ENCODE data around the gene GJC1. TPM values are rescaled to one million over a fixed set of nuclear protein-coding genes. Genes with fewer than 3 reads are reported as not detected.

Gene GJC1
- total RNA-seq, 4 donors from 2014 or later, result 1.2 to 5.9 (median 1.6) TPM

DNA sequence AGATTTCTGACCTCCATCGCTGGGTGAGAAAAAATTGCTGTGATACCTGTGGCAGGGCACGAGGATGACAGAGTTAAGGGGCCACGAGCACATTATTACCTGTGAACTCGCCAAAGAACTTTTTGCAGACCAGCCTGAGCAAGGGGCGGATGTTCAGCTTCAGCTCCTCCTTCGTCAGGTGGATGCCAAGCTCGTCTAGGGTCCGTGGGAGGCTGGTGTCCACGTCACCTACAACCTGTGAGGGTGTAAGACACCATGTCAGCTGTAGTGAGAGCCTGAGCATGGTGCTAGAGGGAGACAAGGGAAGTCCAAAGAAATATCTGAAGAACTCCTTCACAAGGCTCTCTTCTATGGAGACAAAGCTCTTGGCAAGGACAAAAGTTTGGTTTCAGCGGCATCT lies 34.7 kb upstream of the GJC1 start:
- H3K9me3 ChIP-seq, result no peaks in the 10 kb centered on the region
- no peak for DNase-seq
- 57 to 64% methylated on average over 10 of the region's 10 CpGs for WGBS, 2 donors
- H3K27me3 ChIP-seq, result no peaks in the 10 kb centered on the region
- H3K27ac ChIP-seq, result no peak overlapping the region
- no peaks in the 10 kb centered on the region for H3K4me1 ChIP-seq
- H3K36me3 ChIP-seq, result peaks cover 11 to 97% (median 41%) of the 10 kb centered on the region in 3 donors
- TF ChIP-seq POLR2A (IDR thresholded peaks at IDR 0.05), result no peak
- TF ChIP-seq, protein P1, sequence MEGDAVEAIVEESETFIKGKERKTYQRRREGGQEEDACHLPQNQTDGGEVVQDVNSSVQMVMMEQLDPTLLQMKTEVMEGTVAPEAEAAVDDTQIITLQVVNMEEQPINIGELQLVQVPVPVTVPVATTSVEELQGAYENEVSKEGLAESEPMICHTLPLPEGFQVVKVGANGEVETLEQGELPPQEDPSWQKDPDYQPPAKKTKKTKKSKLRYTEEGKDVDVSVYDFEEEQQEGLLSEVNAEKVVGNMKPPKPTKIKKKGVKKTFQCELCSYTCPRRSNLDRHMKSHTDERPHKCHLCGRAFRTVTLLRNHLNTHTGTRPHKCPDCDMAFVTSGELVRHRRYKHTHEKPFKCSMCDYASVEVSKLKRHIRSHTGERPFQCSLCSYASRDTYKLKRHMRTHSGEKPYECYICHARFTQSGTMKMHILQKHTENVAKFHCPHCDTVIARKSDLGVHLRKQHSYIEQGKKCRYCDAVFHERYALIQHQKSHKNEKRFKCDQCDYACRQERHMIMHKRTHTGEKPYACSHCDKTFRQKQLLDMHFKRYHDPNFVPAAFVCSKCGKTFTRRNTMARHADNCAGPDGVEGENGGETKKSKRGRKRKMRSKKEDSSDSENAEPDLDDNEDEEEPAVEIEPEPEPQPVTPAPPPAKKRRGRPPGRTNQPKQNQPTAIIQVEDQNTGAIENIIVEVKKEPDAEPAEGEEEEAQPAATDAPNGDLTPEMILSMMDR (IDR thresholded peaks at IDR 0.05), result no peak
- no peak overlapping the region for H3K4me3 ChIP-seq
- intact Hi-C loops (cut with DNase I), result loop anchor here (5.0 kb wide), 1 partner anchor 88 kb away; no protein-coding TSS in a partner anchor

DNA sequence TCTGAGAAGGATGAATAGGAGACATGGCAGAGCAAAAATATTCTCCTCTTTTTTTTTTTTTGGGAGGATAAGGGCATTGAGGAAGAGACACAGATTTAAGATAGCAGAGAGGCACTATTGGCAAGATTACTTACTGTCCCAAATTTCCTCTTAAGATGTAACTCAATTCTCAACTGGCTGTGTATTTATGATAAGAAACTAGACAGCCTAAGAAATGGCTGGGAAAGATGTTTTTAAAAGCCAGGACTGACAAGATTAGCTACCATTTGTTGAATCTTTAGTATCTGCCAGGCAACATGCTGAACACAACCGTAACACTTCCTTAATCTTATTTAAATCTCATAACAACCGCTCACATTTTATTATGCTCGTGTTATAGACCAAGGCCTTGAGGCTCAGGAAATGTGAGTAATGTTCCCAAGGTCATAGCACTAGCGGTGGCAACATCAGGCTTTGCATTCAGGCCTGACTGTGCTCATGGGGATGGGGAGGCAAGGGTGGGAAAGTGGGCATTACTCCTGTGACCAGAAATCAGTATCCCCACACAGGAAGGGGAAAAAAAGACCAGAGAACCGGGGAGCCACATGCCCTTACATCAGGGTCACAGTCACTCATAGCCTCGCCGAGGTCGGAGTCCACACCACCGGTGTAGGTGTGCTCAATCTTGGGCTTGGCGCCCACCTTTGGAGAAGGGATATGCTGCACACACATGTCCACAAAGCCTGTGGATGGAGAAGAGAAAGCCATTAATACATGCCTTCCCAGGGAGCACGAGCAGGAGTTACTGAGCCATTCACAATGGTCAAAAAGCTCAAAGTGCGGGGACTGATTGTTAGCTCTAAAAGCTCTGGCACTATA lies 33.2 kb upstream of the GJC1 start:
- DNase-seq, result no peak

DNA sequence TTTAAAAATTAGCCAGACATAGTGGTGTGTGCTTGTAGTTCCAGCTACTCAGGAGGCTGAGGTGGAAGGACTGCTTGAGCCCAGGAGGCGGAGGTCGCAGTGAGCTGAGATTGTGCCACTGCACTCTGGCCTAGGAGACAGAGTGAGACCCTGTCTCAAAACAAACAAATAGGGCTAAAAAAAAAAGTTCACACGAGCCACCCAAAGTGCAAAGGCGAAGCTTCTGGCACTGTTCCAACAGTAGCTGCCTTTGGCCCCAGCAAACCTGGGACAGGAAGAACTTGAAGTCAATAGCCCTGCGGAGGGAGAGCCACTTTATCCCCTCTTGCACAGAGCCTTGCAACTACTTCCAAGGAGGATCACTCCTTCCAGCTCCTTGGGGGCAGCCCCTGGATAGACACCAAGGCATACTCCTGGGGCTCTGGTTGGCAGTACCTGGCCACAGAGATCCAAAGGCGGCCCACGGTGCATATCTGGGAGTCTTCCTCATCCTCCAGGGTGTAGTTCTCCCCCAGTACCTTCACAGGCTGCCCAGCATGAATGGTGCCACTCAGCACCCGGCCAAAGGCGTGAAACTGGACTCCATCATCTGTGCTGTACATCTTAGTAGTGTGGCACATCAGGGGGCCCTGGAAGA lies 32.3 kb upstream of the GJC1 start:
- Histone ChIP-seq H3K4me1 (no peaks in the 10 kb centered on the region), H3K9me3 (no peaks in the 10 kb centered on the region), H3K27me3 (no peaks in the 10 kb centered on the region), H3K27ac (no peak overlapping the region), H3K4me3 (no peak overlapping the region), H3K36me3 (peaks cover 23 to 97% (median 46%) of the 10 kb centered on the region in 3 donors)
- WGBS, 2 donors, result 81 to 87% methylated on average over 5 to 7 of the region's 9 CpGs
- intact Hi-C loops (cut with DNase I), result no loop called here
- TF ChIP-seq POLR2A (IDR thresholded peaks at IDR 0.05), result no peak
- TF ChIP-seq, protein P1 (IDR thresholded peaks at IDR 0.05), result no peak
- DNase-seq, result no peak

More for the DNA sequence above, 33.2 kb upstream of the GJC1 start:
- H3K36me3 ChIP-seq, result peaks cover 23 to 97% (median 48%) of the 10 kb centered on the region in 3 donors
- no peak overlapping the region for H3K27ac ChIP-seq
- H3K4me3 ChIP-seq, result no peak overlapping the region
- TF ChIP-seq POLR2A (IDR thresholded peaks at IDR 0.05), result no peak
- TF ChIP-seq, protein P1 (IDR thresholded peaks at IDR 0.05), result no peak
- no peaks in the 10 kb centered on the region for H3K27me3 ChIP-seq
- H3K9me3 ChIP-seq, result no peaks in the 10 kb centered on the region
- intact Hi-C loops (cut with DNase I), result no loop called here
- no peaks in the 10 kb centered on the region for H3K4me1 ChIP-seq
- WGBS, 2 donors, result 86 to 90% methylated on average over 11 to 12 of the region's 12 CpGs

DNA sequence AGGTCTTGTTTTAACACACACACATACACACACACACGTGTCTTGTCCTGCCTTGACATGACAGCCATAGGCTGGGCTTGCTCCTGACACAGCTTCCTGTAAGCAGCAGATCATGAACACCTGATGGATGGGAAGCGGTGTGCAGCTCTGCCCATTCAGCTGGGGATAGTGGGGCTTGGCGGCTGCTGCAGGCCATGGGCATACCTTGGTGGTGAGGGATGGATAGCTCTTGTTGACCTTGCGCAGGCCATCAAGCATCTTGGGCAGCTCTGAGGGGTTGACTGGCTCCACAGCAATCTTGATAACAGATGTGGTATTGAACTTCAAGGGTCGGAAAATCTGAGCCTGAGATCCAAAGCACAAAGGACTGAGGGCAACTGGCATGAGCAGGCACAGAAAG lies 29.6 kb upstream of the GJC1 start:
- H3K27ac ChIP-seq, result no peak overlapping the region
- WGBS, 2 donors, result 85 to 87% methylated on average over 5 of the region's 5 CpGs
- H3K36me3 ChIP-seq, result peaks cover 38 to 100% (median 55%) of the 10 kb centered on the region in 3 donors
- TF ChIP-seq, protein P1 (IDR thresholded peaks at IDR 0.05), result no peak
- TF ChIP-seq POLR2A (IDR thresholded peaks at IDR 0.05), result no peak
- H3K4me3 ChIP-seq, result no peak overlapping the region
- intact Hi-C loops (cut with DNase I), result no loop called here
- DNase-seq, result no peak
- no peaks in the 10 kb centered on the region for H3K9me3 ChIP-seq
- no peaks in the 10 kb centered on the region for H3K27me3 ChIP-seq
- H3K4me1 ChIP-seq, result no peaks in the 10 kb centered on the region

DNA sequence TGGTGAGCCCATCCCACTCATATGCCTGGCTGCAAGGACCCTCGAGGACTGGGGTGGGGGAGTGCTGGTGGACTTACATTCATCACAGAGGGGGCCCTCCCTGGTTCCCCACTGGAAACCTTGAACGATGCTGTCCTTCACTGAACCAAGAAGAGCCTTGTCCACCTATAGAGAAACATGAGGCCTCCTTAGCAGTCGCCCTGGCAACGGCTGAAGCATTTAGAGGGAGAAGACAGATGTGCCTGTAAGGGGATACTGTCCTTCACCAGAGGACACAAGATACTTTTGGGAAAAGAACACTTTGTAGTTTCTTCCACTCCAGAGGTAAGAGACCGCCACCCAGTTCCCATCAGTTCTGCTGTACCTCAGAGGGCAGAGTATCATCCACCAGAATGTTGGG lies 24.1 kb upstream of the GJC1 start:
- no peaks in the 10 kb centered on the region for H3K9me3 ChIP-seq
- no peak for DNase-seq
- TF ChIP-seq, protein P1 (IDR thresholded peaks at IDR 0.05), result no peak
- TF ChIP-seq POLR2A (IDR thresholded peaks at IDR 0.05), result no peak
- H3K4me1 ChIP-seq, result no peaks in the 10 kb centered on the region
- no peak overlapping the region for H3K4me3 ChIP-seq
- H3K36me3 ChIP-seq, result peaks cover 51 to 100% (median 56%) of the 10 kb centered on the region in 3 donors
- no peak overlapping the region for H3K27ac ChIP-seq
- 98 to 100% methylated on average over 2 to 4 of the region's 5 CpGs for WGBS, 2 donors
- H3K27me3 ChIP-seq, result no peaks in the 10 kb centered on the region
- intact Hi-C loops (cut with DNase I), result no loop called here

Measured in esophagus squamous epithelium (tissue), 5 donors.